HFF-Myc (cell line): ENCODE results near the gene DYNC1H1.

Experiments used
- DNase-seq: peaks from one replicate; pipeline ENCODE4 v3.0.0-alpha.2; 2011; ENCODE audit warnings: low read depth; ENCODE audit errors: extremely low read depth
- H3K4me3 ChIP-seq: replicated peaks from 2 replicates; pipeline ENCODE4 v1.5.1; 2011; ENCODE audit warnings: low read depth, mild to moderate bottlenecking, control low read depth, low read length
- TF ChIP-seq, protein P1 (sequence below): IDR thresholded peaks from 2 replicates; pipeline ENCODE4 v1.5.1; 2012; ENCODE audit warnings: mild to moderate bottlenecking, low read depth, low read length, control low read depth; ENCODE audit errors: missing control alignments

The DYNC1H1 gene

DNA sequence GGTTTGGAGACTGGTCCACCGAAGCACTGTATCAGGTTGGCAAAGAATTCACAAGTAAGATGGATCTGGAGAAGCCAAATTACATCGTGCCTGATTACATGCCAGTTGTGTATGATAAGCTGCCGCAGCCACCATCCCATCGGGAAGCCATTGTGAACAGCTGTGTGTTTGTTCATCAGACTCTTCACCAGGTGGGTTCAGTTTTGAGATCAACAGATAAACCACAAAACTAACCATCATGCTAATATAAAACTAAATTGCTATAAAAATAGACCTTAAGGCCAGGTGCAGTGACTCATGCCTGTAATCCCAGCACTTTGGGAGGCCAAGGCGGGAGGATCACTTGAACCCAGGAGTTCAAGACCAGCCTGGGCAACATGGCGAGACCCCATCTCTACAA, 63.6 kb downstream of the DYNC1H1 start:
- H3K4me3 ChIP-seq: no peak overlapping the region
- no peak for DNase-seq
- TF ChIP-seq, protein P1, sequence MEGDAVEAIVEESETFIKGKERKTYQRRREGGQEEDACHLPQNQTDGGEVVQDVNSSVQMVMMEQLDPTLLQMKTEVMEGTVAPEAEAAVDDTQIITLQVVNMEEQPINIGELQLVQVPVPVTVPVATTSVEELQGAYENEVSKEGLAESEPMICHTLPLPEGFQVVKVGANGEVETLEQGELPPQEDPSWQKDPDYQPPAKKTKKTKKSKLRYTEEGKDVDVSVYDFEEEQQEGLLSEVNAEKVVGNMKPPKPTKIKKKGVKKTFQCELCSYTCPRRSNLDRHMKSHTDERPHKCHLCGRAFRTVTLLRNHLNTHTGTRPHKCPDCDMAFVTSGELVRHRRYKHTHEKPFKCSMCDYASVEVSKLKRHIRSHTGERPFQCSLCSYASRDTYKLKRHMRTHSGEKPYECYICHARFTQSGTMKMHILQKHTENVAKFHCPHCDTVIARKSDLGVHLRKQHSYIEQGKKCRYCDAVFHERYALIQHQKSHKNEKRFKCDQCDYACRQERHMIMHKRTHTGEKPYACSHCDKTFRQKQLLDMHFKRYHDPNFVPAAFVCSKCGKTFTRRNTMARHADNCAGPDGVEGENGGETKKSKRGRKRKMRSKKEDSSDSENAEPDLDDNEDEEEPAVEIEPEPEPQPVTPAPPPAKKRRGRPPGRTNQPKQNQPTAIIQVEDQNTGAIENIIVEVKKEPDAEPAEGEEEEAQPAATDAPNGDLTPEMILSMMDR: no peak

DNA sequence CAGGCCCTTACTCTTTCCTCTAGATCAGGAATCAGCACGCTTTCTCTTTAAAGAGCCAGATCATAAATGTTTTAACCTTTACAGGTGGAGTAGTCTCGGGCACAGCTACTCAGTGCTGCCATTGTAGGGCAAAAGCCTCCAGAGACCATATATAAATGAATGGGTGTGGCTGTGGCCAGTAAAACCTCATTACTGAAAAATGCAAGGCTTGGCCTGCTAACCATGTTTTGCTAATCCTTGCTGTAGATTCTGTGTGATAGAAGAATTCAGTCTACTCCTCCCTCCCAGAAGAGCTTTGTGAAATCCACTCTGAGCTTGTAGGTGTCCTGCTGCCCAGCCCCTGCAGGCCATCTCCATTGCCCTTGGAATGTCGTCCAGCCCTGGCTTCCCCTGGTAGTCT, 64.4 kb downstream of the DYNC1H1 start:
- no peak for DNase-seq
- no peak overlapping the region for H3K4me3 ChIP-seq

DNA sequence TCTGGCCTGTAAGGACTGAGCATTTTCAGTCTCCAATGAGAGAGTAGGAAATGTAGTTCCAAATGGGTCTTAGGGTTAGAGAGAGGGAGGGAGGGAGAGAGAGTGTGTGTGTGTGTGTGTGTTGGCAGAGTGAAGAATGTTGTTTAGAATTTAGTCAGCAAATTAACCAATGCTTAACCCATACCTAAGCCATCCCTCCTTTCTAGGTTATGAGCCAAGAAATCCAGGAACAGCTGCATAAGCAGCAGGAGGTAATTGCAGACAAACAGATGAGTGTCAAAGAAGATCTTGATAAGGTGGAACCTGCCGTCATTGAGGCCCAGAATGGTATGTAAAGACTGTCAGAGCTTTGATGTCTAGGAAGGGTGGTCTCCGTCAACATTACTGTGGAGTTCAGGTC, 65.6 kb downstream of the DYNC1H1 start:
- TF ChIP-seq, protein P1: no peak
- H3K4me3 ChIP-seq: no peak overlapping the region
- no peak for DNase-seq

More for the DNA sequence above, 64.4 kb downstream of the DYNC1H1 start:
- TF ChIP-seq, protein P1: no peak

DNA sequence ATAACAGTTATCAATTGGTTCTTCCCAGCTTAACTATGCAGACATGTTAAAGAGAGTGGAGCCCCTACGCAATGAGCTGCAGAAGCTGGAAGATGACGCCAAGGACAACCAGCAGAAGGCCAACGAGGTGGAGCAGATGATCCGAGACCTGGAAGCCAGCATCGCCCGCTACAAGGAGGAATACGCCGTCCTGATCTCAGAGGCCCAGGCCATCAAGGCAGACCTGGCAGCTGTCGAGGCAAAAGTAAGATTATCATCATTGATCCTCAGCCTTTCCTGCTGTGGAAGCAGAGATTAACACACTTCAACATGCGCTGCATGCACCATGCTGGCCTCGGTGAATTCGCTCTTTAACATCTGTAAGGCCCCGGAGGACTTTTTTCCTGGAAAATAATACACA, 68.9 kb downstream of the DYNC1H1 start:
- DNase-seq: no peak
- H3K4me3 ChIP-seq: no peak overlapping the region
- TF ChIP-seq, protein P1: no peak

DNA sequence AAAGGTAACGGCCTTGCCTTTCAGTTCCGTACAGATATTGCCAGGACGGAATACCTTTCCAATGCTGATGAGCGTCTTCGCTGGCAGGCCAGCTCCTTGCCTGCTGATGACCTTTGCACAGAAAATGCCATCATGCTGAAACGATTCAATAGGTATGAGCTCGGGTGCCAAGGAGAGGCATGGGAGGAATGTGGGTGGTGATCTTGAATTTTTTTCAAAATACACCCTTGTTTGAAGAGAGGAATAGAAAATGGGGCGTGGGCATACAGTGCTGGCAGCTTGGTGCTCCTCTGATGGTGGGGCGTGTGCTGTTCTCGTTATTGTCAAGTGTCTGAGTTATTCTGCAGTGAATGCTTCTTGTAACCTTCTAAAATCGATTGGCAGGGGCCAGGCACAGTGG, 69.9 kb downstream of the DYNC1H1 start:
- TF ChIP-seq, protein P1: no peak
- DNase-seq: no peak
- no peak overlapping the region for H3K4me3 ChIP-seq

DNA sequence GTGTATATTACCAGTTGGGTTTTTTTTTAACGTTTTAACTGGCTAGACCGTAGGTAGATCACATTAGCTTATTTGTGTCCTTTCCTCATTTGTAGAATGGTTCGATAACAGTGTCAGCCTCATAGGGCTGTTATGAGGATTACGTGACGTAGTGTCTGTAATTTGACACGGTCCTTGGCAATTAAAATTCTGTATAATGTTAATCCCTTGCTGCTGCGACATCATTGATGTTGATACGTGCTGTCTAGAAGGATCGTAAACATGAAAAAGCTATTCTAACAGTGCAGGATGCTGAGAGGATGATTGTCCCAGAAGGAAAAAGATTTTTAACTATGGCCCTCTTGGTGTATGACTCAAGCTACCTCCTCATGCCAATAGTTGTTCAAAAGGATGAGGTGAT, 71.5 kb downstream of the DYNC1H1 start:
- TF ChIP-seq, protein P1: no peak
- no peak overlapping the region for H3K4me3 ChIP-seq
- no peak for DNase-seq

DNA sequence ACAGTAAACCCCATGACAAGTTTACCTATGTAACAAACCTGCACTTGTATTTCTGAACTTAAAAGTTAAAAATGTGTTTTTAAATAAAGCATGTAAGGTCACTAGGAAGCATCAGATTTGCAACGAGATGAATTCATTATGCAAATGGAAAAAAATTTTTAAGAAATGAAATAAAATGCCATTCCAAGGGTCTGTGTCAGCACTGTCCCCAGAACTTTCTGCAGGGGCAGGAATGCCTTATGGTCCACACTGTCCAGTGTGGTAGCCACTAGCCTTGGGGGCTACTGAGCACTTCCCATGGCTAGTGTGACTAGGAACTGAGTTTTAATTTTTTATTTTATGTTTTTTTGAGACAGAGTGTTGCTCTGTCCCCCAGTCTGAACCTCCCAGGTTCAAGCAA, 73.3 kb downstream of the DYNC1H1 start:
- H3K4me3 ChIP-seq: no peak overlapping the region
- no peak for DNase-seq
- TF ChIP-seq, protein P1: no peak
